ENCODE measurements around the gene TSEN54. TPM values are rescaled to one million over a fixed set of nuclear protein-coding genes. Genes with fewer than 3 reads are reported as not detected.

TSEN54 gene
- polyA plus RNA-seq, 1 of the 3 experiments (the other 2 are of a cell fraction), result 29.8 TPM

DNA sequence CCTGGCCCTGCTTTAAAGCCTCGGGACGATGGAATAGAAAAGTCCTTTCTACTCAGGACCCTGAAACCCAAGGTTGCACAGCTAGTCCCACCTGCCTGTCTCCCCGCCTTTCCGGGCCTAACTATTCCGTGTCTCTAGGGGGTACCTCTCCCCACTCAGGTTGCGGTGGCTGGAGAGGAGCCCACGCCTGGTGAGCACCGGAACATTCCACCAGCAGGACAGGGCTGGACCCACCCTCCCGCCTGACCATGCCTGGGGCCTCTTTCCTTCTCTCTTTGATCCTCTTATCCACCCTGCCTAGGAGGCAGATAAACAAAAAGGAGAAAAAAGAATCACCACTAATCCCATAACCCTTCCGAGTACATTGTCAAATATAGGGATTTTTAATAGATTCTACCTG is 20.0 kb downstream of the TSEN54 start (continued):
- no peak for TF ChIP-seq PBX3 (IDR thresholded peaks at IDR 0.05)

DNA sequence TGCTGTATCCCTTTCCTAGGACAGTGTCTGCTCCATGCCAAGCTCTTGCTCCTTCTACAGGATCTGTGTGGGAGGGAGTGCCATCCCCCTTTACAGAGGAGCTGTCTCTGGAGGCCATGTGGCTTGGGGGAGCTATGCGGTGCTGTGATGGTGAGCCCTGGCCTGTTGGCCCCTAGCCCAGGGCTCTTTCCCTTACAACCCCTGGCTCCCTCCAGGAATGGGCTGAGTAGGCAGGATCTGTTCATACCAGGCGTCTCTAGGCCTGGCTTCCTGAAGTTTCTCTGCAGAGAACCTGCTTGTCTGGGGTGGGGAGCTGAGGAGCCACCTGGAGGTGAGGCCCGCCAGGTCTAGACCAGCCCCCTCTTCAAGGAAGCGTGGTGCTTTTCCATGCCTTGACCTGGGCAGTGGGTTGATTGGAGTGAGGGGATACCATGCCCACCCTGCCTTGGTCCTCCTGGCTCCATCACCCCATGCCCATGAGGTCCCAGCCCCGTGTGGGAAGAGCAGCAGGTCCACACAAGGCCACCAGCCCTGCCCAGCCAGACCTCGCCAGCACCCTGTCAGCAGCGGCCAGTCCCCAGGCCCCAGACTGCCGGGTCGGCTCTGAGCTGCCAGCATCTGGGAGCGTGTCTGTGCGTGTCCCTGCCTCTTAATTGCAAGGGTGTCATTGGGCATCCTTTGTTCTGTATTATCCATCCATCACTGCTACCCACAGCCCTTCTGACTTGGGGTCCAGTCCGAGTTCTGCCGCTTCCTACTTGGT is 23.8 kb downstream of the TSEN54 start:
- Histone ChIP-seq H3F3A (replicated peaks; ENCODE audit: insufficient read depth) (no peaks in the 10 kb centered on the region), H3K79me2 (ENCODE audit: insufficient read depth) (no peaks in the 10 kb centered on the region), H4K20me1 (ENCODE audit: insufficient read depth) (no peaks in the 10 kb centered on the region), H3K4me3 (ENCODE audit: low read depth in 2 of 2, low read length in 1 of 2) (no peak overlapping the region), H3K9ac (no peak overlapping the region), H3K4me2 (no peak overlapping the region), H3K27me3 (ENCODE audit: insufficient read depth) (no peaks in the 10 kb centered on the region), H3K36me3 (replicated peaks in 1 of 2; ENCODE audit: control insufficient read depth in 1 of 2, insufficient read depth in 2 of 2, low read length in 1 of 2) (no peaks in the 10 kb centered on the region), H3K9me2 (no peaks in the 10 kb centered on the region), H3K4me1 (ENCODE audit: control insufficient read depth in 1 of 2, insufficient read depth in 2 of 2, low read depth in 1 of 2, low read length in 1 of 2) (peaks cover 0 to 15% of the 10 kb centered on the region in 2 experiments; a peak in 1 of 4 replicates), H3K27ac (ENCODE audit: low read depth in 2 of 2, low read length in 1 of 2) (peak overlapping the region in 1 of 2 experiments; percentile 22; a peak in 1 of 4 replicates), H2AFZ (ENCODE audit: low read depth) (no peak overlapping the region), H3K9me3 (no peaks in the 10 kb centered on the region)
- ChIA-PET POLR2A (interaction anchor here (0.7 to 0.8 kb wide), 3 partner anchors 11 to 24 kb away, joined by 3 read pairs; partner anchors contain the start of gene TSEN54), CTCF (interaction anchor here (1.3 to 2.5 kb wide), 7 partner anchors 10 to 210 kb away, joined by 4 to 13 read pairs (median 5); partner anchors contain the start of gene TSEN54)
- WGBS (ENCODE audit: low lambda C conversion rate), result 66% methylated on average over 9 of the region's 13 CpGs
- peak; percentile 70 for DNase-seq
- no peak for TF ChIP-seq JUND (IDR thresholded peaks at IDR 0.05)
- TF ChIP-seq, protein P1, sequence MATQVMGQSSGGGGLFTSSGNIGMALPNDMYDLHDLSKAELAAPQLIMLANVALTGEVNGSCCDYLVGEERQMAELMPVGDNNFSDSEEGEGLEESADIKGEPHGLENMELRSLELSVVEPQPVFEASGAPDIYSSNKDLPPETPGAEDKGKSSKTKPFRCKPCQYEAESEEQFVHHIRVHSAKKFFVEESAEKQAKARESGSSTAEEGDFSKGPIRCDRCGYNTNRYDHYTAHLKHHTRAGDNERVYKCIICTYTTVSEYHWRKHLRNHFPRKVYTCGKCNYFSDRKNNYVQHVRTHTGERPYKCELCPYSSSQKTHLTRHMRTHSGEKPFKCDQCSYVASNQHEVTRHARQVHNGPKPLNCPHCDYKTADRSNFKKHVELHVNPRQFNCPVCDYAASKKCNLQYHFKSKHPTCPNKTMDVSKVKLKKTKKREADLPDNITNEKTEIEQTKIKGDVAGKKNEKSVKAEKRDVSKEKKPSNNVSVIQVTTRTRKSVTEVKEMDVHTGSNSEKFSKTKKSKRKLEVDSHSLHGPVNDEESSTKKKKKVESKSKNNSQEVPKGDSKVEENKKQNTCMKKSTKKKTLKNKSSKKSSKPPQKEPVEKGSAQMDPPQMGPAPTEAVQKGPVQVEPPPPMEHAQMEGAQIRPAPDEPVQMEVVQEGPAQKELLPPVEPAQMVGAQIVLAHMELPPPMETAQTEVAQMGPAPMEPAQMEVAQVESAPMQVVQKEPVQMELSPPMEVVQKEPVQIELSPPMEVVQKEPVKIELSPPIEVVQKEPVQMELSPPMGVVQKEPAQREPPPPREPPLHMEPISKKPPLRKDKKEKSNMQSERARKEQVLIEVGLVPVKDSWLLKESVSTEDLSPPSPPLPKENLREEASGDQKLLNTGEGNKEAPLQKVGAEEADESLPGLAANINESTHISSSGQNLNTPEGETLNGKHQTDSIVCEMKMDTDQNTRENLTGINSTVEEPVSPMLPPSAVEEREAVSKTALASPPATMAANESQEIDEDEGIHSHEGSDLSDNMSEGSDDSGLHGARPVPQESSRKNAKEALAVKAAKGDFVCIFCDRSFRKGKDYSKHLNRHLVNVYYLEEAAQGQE (IDR thresholded peaks at IDR 0.05; ENCODE audit: low read depth, low read length), result no peak
- no peak for TF ChIP-seq YY1 (IDR thresholded peaks at IDR 0.05; ENCODE audit: low read depth)
- TF ChIP-seq ELF1 (IDR thresholded peaks at IDR 0.05), result no peak
- no peak for TF ChIP-seq RXRA (IDR thresholded peaks at IDR 0.05; ENCODE audit: borderline replicate concordance, low read depth)
- TF ChIP-seq FOSL2 (IDR thresholded peaks at IDR 0.05; ENCODE audit: borderline replicate concordance, low read depth), result no peak
- TF ChIP-seq CHD2 (IDR thresholded peaks at IDR 0.05; ENCODE audit: low read length, partially characterized antibody), result no peak
- no peak for TF ChIP-seq FOXM1 (IDR thresholded peaks at IDR 0.05; ENCODE audit: low read depth)
- no peak for TF ChIP-seq RAD21 (IDR thresholded peaks at IDR 0.05; ENCODE audit: low read length)
- TF ChIP-seq MXI1 (IDR thresholded peaks at IDR 0.05; ENCODE audit: low read depth, low read length), result no peak
- TF ChIP-seq SIN3A (IDR thresholded peaks at IDR 0.05; ENCODE audit: borderline replicate concordance, low read depth, low read length), result no peak
- no peak for TF ChIP-seq NFIC (IDR thresholded peaks at IDR 0.05; ENCODE audit: borderline replicate concordance)
- no peak for TF ChIP-seq EP300 (IDR thresholded peaks at IDR 0.05; ENCODE audit: borderline replicate concordance in 1 of 2, low read depth in 1 of 2, low read length in 1 of 2)
- no peak for TF ChIP-seq POLR2AphosphoS5 (IDR thresholded peaks at IDR 0.05; ENCODE audit: low read depth, low read length)
- TF ChIP-seq TEAD4 (IDR thresholded peaks at IDR 0.05; ENCODE audit: borderline replicate concordance, insufficient read depth), result no peak
- TF ChIP-seq PBX3 (IDR thresholded peaks at IDR 0.05), result no peak
- TF ChIP-seq NRF1 (IDR thresholded peaks at IDR 0.05; ENCODE audit: low read depth, low read length), result no peak
- TF ChIP-seq GATA2 (CRISPR knock-in tag; IDR thresholded peaks at IDR 0.05), result no peak
- no peak for TF ChIP-seq RFX5 (IDR thresholded peaks at IDR 0.05; ENCODE audit: low read length)
- TF ChIP-seq TAF1 (IDR thresholded peaks at IDR 0.05; ENCODE audit: borderline replicate concordance, low read depth, low read length), result no peak
